IPS-20b (cell line): ENCODE data around the gene COL12A1.

Experiments
- H3K27ac ChIP-seq: one replicate; pipeline ENCODE4 v1.5.1; 2013; ENCODE audit warnings: low read length
- H3K27me3 ChIP-seq: 2 replicates; pipeline ENCODE4 v1.6.1; 2013; ENCODE audit warnings: mild to moderate bottlenecking, low read length, inconsistent platforms; ENCODE audit not compliant: insufficient read depth
- H3K36me3 ChIP-seq: 2 replicates; pipeline ENCODE4 v1.6.1; 2013; ENCODE audit warnings: low read depth, mild to moderate bottlenecking, inconsistent platforms, low read length, moderate library complexity; ENCODE audit not compliant: insufficient read depth
- H3K4me1 ChIP-seq: 2 replicates; pipeline ENCODE4 v1.6.1; 2013; ENCODE audit warnings: mild to moderate bottlenecking, control low read depth, inconsistent platforms, low read length, moderate library complexity; ENCODE audit not compliant: insufficient read depth
- H3K4me3 ChIP-seq: 2 replicates; pipeline ENCODE4 v1.5.1; 2013; ENCODE audit warnings: mild to moderate bottlenecking, low read length, inconsistent platforms
- H3K9ac ChIP-seq: 2 replicates; pipeline ENCODE4 v1.6.1; 2013; ENCODE audit warnings: low read depth, mild to moderate bottlenecking, inconsistent platforms, low read length, moderate library complexity
- H3K9me3 ChIP-seq: 2 replicates; pipeline ENCODE4 v1.6.1; 2013; ENCODE audit warnings: mild to moderate bottlenecking, low read depth, low read length, inconsistent platforms; ENCODE audit not compliant: insufficient read depth

The COL12A1 gene

DNA sequence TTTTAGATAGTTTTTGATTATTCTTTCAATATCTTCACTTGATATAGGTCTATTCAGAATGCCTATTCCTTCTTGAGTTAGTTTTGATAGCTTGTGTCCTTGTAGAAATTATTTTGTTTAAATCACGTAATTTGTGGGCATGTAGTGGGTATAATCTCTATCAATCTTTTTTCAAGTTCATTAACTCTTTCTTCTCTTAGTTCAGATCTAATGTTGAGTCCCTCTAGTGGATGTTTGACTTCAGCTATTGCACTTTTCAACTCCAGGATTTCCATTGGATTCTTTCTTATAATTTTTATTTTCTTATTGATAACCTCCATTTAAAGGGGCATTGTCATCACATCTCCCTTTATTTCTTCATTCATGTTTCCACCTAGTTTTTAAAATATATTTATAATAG is 135.6 kb downstream of the COL12A1 start:
- Histone ChIP-seq H3K27me3 (no peaks in the 10 kb centered on the region), H3K9me3 (peaks cover 5% of the 10 kb centered on the region), H3K4me1 (0 out of 2 replicates have a peak, but pooled peaks cover 2% of the 10 kb centered on the region), H3K9ac (no peak overlapping the region), H3K36me3 (no peaks in the 10 kb centered on the region), H3K27ac (no peak overlapping the region), H3K4me3 (no peak overlapping the region)

DNA sequence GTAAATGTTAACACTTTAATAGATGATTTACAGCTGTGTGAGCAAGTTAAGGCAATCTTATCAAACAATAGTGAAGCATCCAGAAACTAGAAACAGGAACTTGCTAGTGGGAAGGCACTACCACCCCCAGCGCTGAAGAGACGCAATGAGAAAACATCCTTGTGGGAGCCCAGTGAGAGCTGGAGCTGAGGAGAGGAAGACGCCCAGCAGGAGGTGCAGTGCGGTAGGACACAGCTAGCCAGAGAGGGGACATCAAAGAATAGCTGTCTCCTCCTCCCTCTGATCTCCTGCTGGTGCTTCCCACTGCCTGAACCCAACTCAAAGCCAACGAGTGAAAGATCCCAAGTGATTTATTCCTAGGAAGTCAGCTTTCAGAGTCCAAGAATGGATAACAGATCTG is 140.3 kb downstream of the COL12A1 start:
- H3K9ac ChIP-seq: no peak overlapping the region
- H3K27me3 ChIP-seq: no peaks in the 10 kb centered on the region
- H3K36me3 ChIP-seq: no peaks in the 10 kb centered on the region
- H3K4me1 ChIP-seq: 0 out of 2 replicates have a peak, but pooled peaks cover 6% of the 10 kb centered on the region
- no peak overlapping the region for H3K27ac ChIP-seq
- no peak overlapping the region for H3K4me3 ChIP-seq
- H3K9me3 ChIP-seq: peaks cover 5% of the 10 kb centered on the region

DNA sequence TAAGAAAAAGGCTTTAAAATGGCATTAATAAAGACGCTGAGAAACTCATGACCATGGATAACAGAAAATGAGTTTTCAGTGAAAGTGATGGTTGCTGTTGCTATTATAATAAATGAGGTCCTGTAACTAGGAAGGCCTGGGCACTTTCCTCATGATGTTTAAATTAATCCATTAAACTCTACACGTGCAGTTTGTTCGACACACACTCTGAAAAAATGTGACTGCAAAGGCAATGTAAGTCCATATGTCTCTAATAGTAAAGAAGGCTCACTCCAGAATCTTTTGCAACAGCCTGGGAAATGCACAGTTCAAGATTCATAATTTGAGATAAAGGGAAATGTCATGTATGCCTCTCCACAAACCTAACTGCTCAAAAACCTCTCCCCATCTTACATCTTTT is 153.4 kb downstream of the COL12A1 start:
- H3K36me3 ChIP-seq: no peaks in the 10 kb centered on the region
- no peak overlapping the region for H3K9ac ChIP-seq
- no peaks in the 10 kb centered on the region for H3K9me3 ChIP-seq
- H3K27ac ChIP-seq: no peak overlapping the region
- H3K4me3 ChIP-seq: no peak overlapping the region
- no peaks in the 10 kb centered on the region for H3K27me3 ChIP-seq
- no peaks in the 10 kb centered on the region for H3K4me1 ChIP-seq

DNA sequence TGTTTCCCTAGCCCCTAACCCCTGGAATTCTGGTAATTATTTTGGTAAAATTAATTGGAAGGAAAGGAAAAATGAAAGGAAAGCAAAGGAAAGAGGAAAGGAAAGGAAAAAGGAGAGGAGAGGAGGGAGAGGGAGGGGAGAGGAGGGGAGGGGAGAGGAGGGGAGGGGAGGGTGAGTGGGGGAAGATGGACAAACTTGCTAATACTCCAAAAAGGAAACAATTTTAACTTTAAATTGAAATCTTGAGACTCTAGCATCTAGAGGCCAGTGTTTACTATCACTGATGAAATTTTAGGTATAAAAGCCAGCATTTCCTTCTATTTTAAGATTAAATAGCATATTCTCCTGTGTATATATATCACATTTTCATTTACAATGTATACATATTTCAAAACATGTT is 156.5 kb downstream of the COL12A1 start:
- no peaks in the 10 kb centered on the region for H3K36me3 ChIP-seq
- H3K4me3 ChIP-seq: no peak overlapping the region
- no peaks in the 10 kb centered on the region; the same call in 1 of the 2 replicates for H3K9me3 ChIP-seq
- no peaks in the 10 kb centered on the region for H3K4me1 ChIP-seq
- no peak overlapping the region for H3K9ac ChIP-seq
- no peaks in the 10 kb centered on the region for H3K27me3 ChIP-seq
- H3K27ac ChIP-seq: no peak overlapping the region

DNA sequence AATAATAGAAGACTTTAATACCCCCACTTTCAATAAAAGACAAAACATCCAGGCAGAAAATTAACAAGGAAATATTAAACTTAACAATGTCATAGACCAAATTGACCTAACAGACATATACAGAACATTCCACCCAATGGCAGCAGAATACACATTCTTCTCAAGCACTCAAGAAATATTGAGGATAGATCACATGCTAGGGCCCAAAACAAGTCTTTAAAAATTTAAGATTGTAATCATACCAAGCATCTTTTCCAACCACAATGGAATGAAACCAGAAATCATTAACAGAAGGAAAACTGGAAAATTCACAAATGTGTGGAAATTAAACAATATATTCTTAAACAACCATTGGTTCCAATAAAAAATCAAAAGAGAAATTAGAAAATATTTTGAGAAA is 161.0 kb downstream of the COL12A1 start:
- no peaks in the 10 kb centered on the region; the same call in 1 of the 2 replicates for H3K9me3 ChIP-seq
- no peaks in the 10 kb centered on the region for H3K4me1 ChIP-seq

DNA sequence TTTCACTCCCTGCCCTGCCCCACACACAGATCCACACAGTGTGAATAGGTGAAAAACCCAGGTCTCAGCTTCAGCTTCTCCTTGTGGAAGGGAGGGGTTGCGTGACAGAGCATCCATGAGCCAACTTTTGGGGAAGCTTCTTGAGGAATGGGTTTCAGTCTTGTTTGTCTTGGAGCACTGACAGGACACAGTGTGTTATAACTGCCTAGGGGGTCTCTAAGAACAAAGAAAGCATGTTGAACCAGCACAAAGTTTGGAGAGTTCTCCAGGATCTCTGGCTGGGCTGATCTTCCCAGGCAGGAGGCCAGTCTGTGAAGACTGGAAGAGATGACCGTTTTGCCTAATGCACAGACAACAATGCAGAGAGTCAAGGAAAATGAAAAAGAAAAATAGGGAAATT is 164.5 kb downstream of the COL12A1 start:
- no peak overlapping the region for H3K4me3 ChIP-seq
- no peak overlapping the region for H3K27ac ChIP-seq
- no peaks in the 10 kb centered on the region for H3K27me3 ChIP-seq
- no peaks in the 10 kb centered on the region for H3K36me3 ChIP-seq
- H3K4me1 ChIP-seq: no peaks in the 10 kb centered on the region
- no peaks in the 10 kb centered on the region; the same call in 1 of the 2 replicates for H3K9me3 ChIP-seq
- no peak overlapping the region for H3K9ac ChIP-seq

More for the DNA sequence above, 161.0 kb downstream of the COL12A1 start:
- Histone ChIP-seq H3K4me3 (no peak overlapping the region), H3K36me3 (no peaks in the 10 kb centered on the region), H3K27me3 (no peaks in the 10 kb centered on the region), H3K9ac (no peak overlapping the region), H3K27ac (no peak overlapping the region)
